HL-60 (cell line): ENCODE results near the gene KANK3.

Experiments
- microRNA-seq: library from miRNA; unstranded; fragments of <30 nt; microRNA quantifications from one replicate; pipeline ENCODE4, GENCODE V29; 2018

KANK3 gene

Small RNA genes lying within 50 kb of the gene (microRNA-seq; reads per million reads assigned to microRNA genes)
- gene MIR4999: 1.8 reads per million
